K562 (cell line): ENCODE measurements around the gene COL4A6. TPM values are rescaled to one million over a fixed set of nuclear protein-coding genes. Genes with fewer than 3 reads are reported as not detected.

Source experiments
- BRF2 ChIP-seq: IDR thresholded peaks from 3 replicates; pipeline ENCODE4 v1.6.1; 2011; ENCODE audit warnings: borderline replicate concordance, mild to moderate bottlenecking; ENCODE audit not compliant: insufficient read length, insufficient read depth
- CTBP1 ChIP-seq: fragments of 450-650 bp; IDR thresholded peaks from 2 replicates; pipeline ENCODE4 v1.6.1; 2016; ENCODE audit warnings: borderline replicate concordance
- SAP30 ChIP-seq: fragments of 200-600 bp; sonication (generic); IDR thresholded peaks from 2 replicates; pipeline ENCODE4 v1.6.1; 2012; ENCODE audit warnings: borderline replicate concordance, low read depth, mild to moderate bottlenecking, moderate library complexity, low read length, control low read depth, inconsistent platforms; ENCODE audit not compliant: insufficient read depth, poor library complexity, severe bottlenecking
- TCF7L2 ChIP-seq: fragments of 150-350 bp; IDR thresholded peaks from 2 replicates; pipeline ENCODE4 v1.6.1; 2016; ENCODE audit warnings: low read depth, mild to moderate bottlenecking, low read length, moderate library complexity
- THRAP3 ChIP-seq: fragments of 450-650 bp; IDR thresholded peaks from 2 replicates; pipeline ENCODE4 v1.6.1; 2016; ENCODE audit warnings: mild to moderate bottlenecking, inconsistent platforms, borderline replicate concordance
- U2AF1 ChIP-seq: fragments of 200-400 bp; formaldehyde crosslinking; optimal IDR thresholded peaks from 2 replicates; pipeline ENCODE3; 2017; ENCODE audit warnings: mild to moderate bottlenecking, low read depth, low read length, moderate library complexity
- ZBTB5 ChIP-seq: fragments of 450-650 bp; IDR thresholded peaks from 2 replicates; pipeline ENCODE4 v1.6.1; 2017; ENCODE audit warnings: antibody characterized with exemption
- ZNF518B ChIP-seq: fragments of 250-450 bp; sonication (Bioruptor Pico); IDR thresholded peaks from 2 replicates; pipeline ENCODE4 v1.5.0; 2021; ENCODE audit warnings: mild to moderate bottlenecking, moderate library complexity
- polyA plus RNA-seq, 8 experiments: library from polyadenylated mRNA; depleted of rRNA in 4 of 8; stranded (reverse) in 5 of 8; unstranded in 3 of 8; fragments of >200 nt; fragmentation: Nextera tagmentation in 2 of 8; fragmentation: Illumina TruSeq in 1 of 8; extraction: Ambion mirVana in 2 of 8; extraction: Trizol in 1 of 8; gene quantifications; 2 replicates each; pipeline versions ENCODE4 v1.2.1 to v1.2.3, GENCODE V29; 2011 to 2014; ENCODE audit warnings: inconsistent platforms in 1 of 8, missing spikeins in 1 of 8
- total RNA-seq, 7 experiments: library from RNA; depleted of rRNA in 6 of 7; stranded (reverse); fragments of >200 nt in 6 of 7; fragmentation: Illumina TruSeq in 2 of 7; extraction: Trizol in 2 of 7; gene quantifications; 2 replicates each; pipeline versions ENCODE4 v1.2.1 to v1.2.3, GENCODE V29; 2011 to 2021; ENCODE audit warnings: low replicate concordance in 1 of 7

COL4A6 gene
- total and polyA plus RNA-seq, 9 of the 15 experiments (the other 6 are each of a cell fraction or from before 2014, with no cell fraction given), result 0.02 to 0.05 TPM; not detected in 7

GRCh38 chrX:108199041-108199440 lies 239.2 kb downstream of the COL4A6 start (continued):
- TF ChIP-seq ZBTB5 (no peak), CTBP1 (no peak), SAP30 (no peak), U2AF1 (no peak), ZNF518B (CRISPR knock-in tag) (no peak), BRF2 (no peak), THRAP3 (no peak), TCF7L2 (no peak)
